ENCODE results near the gene RGMA.

DNA sequence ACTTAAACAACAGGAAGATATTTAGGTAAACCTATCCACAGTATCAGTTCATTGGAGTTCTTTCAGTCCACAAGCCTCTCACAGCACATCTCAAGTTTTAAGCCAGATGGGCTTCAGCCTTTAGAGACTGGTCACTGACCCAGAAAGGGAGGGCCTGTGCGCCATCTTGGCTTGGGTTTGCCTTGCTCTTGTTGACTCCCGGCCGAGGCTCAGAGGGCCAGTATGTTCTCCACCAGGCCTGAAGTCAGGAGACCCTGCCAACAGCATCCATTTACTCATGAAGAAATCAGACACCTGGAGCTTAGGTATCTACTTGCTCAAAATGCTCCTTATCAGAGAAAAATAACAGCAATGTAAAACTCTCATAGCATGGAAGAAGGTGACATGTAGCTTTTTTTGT lies 6.2 kb downstream of the RGMA start:
- no peak for TF ChIP-seq CTCF (IDR thresholded peaks at IDR 0.05)
- no peak for TF ChIP-seq POLR2A (IDR thresholded peaks at IDR 0.05)

Data from right lobe of liver (tissue), 4 donors.